GM10248 (cell line): Measurements from ENCODE around the gene KCNQ2.

Source experiments
- CTCF ChIA-PET: fragments of 300-600 bp; sonication (Branson Sonifier 250); formaldehyde crosslinking; extraction: SDS; loops from one replicate; lab custom pipeline; 2021; ENCODE audit warnings: antibody characterized with exemption; lab: Yijun Ruan, JAX
- POLR2A ChIA-PET: fragments of 350-650 bp; sonication (Branson Sonifier 250); formaldehyde crosslinking; extraction: SDS; loops from one replicate; lab custom pipeline; 2020; ENCODE audit warnings: antibody characterized with exemption; lab: Yijun Ruan, JAX
- DNase-seq: peaks from one replicate; pipeline ENCODE4 v3.0.0; 2012; ENCODE audit errors: extremely low spot score
- CTCF ChIP-seq: IDR thresholded peaks from 2 replicates; pipeline ENCODE4 v1.5.1; 2012; ENCODE audit warnings: mild to moderate bottlenecking, low read depth; ENCODE audit errors: extremely low read depth, missing control alignments, control extremely low read depth

KCNQ2 gene

GRCh38 chr20:63478346-63479302 is 6.2 kb upstream of the KCNQ2 start:
- ChIA-PET CTCF (interaction anchor here (1.4 kb wide), 1 partner anchor 18 kb away, joined by 4 read pairs; no protein-coding TSS in a partner anchor), POLR2A (no interaction called here)
- DNase-seq: no peak

DNA sequence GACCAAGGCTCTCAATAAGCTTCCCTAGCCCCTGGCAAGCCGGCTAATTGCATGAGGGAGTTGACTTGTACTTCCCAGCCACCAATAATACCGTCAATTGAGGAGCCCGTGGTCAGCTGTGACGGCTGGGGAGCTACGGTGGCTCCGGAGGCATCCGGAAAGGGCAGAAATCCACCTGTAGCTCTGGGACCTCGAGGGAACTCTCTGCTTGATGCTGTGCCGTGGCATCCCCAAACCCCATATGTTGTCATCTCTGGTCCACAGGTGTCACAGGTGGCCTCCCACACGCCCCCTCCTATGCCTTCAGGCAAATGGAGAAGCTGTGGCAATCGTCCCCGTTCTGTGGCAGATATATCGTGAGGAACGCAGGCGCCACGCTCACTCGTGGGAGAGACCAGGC is 5.5 kb upstream of the KCNQ2 start:
- ChIA-PET CTCF (interaction anchor here (1.1 to 1.4 kb wide), 2 partner anchors 19 to 43 kb away, joined by 3 to 4 read pairs; partner anchors contain the start of gene PPDPF), POLR2A (no interaction called here)
- DNase-seq: no peak
- TF ChIP-seq CTCF: no peak

More at GRCh38 chr20:63478346-63479302, 6.2 kb upstream of the KCNQ2 start:
- TF ChIP-seq CTCF: no peak

DNA sequence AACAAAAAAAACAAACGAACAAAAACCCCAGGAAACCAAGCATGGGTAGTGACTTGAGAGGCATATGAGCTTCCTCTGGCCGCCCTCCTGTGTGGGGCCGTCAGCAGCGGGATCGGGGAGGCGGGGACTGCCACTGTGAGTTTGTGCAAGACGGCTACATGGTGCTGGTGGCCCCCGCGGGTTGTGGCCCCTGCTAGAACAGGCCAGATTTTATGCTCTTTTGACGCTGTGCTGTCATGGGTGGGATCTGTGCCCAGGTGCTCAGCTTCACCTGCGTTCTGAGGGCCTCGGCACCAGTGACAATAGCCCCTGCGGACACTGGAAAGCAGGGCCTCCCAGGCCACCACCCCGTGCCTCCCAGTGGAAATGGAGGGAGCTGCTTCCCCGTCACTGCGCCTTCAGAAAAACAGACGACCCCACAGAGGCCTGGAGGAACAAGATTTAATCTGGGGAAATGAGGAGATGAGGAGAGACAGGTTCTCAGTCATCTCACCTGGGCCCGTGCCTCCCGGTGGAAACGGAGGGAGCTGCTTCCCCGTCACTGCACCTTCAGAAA is 4.7 kb upstream of the KCNQ2 start:
- no peak for DNase-seq
- ChIA-PET CTCF (interaction anchor here (1.1 kb wide), 1 partner anchor 44 kb away, joined by 3 read pairs; the partner anchor contains the start of gene PPDPF), POLR2A (no interaction called here)
- TF ChIP-seq CTCF: no peak

- no peak for TF ChIP-seq CTCF
- DNase-seq: no peak
- POLR2A ChIA-PET: no interaction called here
- CTCF ChIA-PET: interaction anchor here (0.9 to 1.4 kb wide), 2 partner anchors 9 to 21 kb away, joined by 4 to 6 read pairs; no protein-coding TSS in a partner anchor
Measured at GRCh38 chr20:63475209-63475608, 2.8 kb upstream of the KCNQ2 start.

DNA sequence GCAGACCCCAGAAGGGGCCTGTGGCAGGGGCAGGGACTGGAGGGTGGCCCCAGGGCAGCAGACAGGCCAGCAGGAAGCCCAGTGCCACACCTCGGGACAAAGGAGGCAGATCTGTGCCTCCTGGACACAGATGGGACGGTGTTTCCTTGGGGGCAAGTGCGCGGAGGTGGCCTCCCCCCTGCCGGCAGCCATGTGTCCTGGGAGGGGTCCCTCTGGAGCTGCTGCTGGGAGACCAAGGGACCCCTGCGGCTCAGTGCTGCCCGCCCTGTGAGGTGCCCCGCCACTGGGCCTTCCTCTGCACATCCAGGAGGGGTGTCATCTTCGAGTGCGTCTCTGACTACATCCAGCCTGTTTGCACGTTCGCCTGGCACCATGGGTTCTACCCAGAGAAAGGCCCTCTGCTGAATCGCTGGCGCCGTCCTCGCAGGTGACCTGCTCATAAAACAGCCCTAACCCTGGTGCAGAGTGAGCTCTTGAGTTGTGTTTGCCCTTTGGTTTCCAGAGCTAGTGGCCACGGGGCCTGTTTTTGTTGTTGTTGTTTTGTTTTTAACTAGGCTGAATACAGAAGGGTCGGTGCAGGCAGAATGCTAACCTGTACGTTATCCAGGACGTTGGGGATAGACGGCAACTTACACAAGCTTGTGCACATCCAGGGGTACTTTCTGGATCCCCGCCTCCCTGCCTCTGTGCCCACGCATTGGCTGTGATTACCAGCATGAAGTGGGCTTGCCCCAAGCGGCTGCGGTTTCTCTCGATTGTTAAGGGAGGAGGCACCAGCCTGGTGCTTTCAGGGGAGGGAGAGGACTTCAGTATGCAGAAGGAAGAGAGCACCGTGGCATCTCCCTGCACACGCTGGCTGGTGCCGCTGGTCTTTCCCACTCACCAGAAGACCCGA is 1.3 kb upstream of the KCNQ2 start:
- CTCF ChIA-PET: interaction anchor here (0.9 to 1.4 kb wide), 2 partner anchors 10 to 23 kb away, joined by 4 to 6 read pairs; no protein-coding TSS in a partner anchor
- TF ChIP-seq CTCF: no peak
- DNase-seq: no peak
- POLR2A ChIA-PET: interaction anchor here (0.7 kb wide), 1 partner anchor 469 kb away, joined by 3 read pairs; no protein-coding TSS in a partner anchor
